Heart left ventricle (tissue), 13 donors: ENCODE measurements around the gene ABLIM2.

ENCODE experiments used
- CTCF ChIP-seq, 12 donors: fragments of 200-600 bp; sonication (generic) in 4 of 12; IDR thresholded peaks; one replicate each; pipeline versions ENCODE4 v1.5.0 to v1.8.0; 2018 to 2022; ENCODE audit warnings: antibody characterized with exemption in 12 of 12, mild to moderate bottlenecking in 5 of 12
- POLR2A ChIP-seq, 2 donors: fragments of 450-650 bp; IDR thresholded peaks; one replicate each; pipeline ENCODE4 v1.6.1; 2017; ENCODE audit warnings: antibody characterized with exemption in 2 of 2, mild to moderate bottlenecking in 2 of 2, moderate library complexity in 2 of 2
- donor health status: ischemic (EF 13 %, LVEDD 7.1; RV severe dilation, severe dysfunction).
- donor health status: DM: no; HTN: yes; CAD: no.
- donor health status: DM: no; HTN: no; CAD: no.
- donor health status: ischemic (EF 25% LVEDD 6.9; RV normal size, moderate dysfunction).
- donor health status: ischemic (EF 25% LVEDD 5.7; RV mildly dilated, moderate dysfunction).
- donor health status: ischemic (EF 35%, LVEDD 5.7; RV mildly dilated, moderate dysfunction).
- donor health status: nonischemic (EF 11% LVEDD 7.7; RV severe dilation, severe dysfunction).
- donor health status: DM: yes; HTN: yes; CAD: no.
- donor health status: PGD.
- donor health status: ischemic (EF 29% LVEDD 5.4; RV normal size, mild dysfunction).
- donor health status: nonischemic (EF 23%, LVEDD 6.1; RV moderate dilation, normal function).

- TF ChIP-seq CTCF (IDR thresholded peaks at IDR 0.05) = no peak
- no peak for TF ChIP-seq POLR2A (IDR thresholded peaks at IDR 0.05)
Observed at GRCh38 chr4:8083086-8083825, 75.4 kb downstream of the ABLIM2 start.
